Suprapubic skin (tissue), 3 donors: ENCODE data around the gene FGF12.

ENCODE experiments used
- POLR2A ChIP-seq, 2 donors: fragments of 450-650 bp; IDR thresholded peaks; one replicate each; pipeline ENCODE4 v1.6.1; 2017; ENCODE audit warnings: antibody characterized with exemption in 2 of 2, mild to moderate bottlenecking in 2 of 2, moderate library complexity in 2 of 2
- TF ChIP-seq, protein P1 (sequence below), 2 donors: fragments of 200-600 bp in 1 of 2; fragments of 450-650 bp in 1 of 2; sonication (generic) in 1 of 2; IDR thresholded peaks; one replicate each; pipeline ENCODE4 v1.5.1; 2016 to 2019; ENCODE audit warnings: antibody characterized with exemption in 2 of 2, mild to moderate bottlenecking in 1 of 2, moderate library complexity in 1 of 2

DNA sequence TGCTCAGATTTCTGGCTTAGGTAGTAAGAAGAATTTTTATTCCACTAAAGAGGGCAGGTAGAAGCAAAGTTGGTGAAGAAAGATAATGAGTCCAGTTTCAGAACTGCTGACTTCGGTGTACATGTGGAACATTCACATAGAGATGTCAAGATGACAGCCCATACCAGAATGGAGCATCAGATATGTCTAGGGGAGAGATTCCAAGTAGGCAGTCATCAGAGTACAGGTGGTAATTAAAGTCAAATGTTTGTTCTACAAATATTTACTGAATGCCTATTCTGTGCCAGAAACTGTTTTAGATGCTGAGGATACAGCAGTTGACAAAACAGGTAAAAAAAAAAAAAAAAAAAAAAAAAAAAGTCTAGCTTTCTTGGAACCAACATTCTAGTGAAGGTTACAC is 81.9 kb downstream of the FGF12 start:
- no peak for TF ChIP-seq POLR2A (IDR thresholded peaks at IDR 0.05)
- TF ChIP-seq, protein P1, sequence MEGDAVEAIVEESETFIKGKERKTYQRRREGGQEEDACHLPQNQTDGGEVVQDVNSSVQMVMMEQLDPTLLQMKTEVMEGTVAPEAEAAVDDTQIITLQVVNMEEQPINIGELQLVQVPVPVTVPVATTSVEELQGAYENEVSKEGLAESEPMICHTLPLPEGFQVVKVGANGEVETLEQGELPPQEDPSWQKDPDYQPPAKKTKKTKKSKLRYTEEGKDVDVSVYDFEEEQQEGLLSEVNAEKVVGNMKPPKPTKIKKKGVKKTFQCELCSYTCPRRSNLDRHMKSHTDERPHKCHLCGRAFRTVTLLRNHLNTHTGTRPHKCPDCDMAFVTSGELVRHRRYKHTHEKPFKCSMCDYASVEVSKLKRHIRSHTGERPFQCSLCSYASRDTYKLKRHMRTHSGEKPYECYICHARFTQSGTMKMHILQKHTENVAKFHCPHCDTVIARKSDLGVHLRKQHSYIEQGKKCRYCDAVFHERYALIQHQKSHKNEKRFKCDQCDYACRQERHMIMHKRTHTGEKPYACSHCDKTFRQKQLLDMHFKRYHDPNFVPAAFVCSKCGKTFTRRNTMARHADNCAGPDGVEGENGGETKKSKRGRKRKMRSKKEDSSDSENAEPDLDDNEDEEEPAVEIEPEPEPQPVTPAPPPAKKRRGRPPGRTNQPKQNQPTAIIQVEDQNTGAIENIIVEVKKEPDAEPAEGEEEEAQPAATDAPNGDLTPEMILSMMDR (IDR thresholded peaks at IDR 0.05), result no peak
